GM18519 (cell line): ENCODE data around the gene HBEGF.
"Not testable (repeated sequence)": the region's sequence is repeated elsewhere in the genome, so short reads cannot be mapped to it uniquely, and the experiment has no call there.

Experiments used
- ATAC-seq: cut with Tn5 transposase; IDR thresholded peaks from one replicate; pipeline ENCODE4 v1.9.1; 2021; ENCODE audit warnings: mild to moderate bottlenecking, moderate library complexity; ENCODE audit not compliant: unreplicated experiment, low FRiP score

The HBEGF gene

GRCh38 chr5:140362311-140362710 lies 15.9 kb upstream of the HBEGF start:
- no peak for ATAC-seq

- no peak for ATAC-seq
These were observed 15.5 kb upstream of the HBEGF start for GRCh38 chr5:140361901-140362300.

- no peak for ATAC-seq
These were observed 14.5 kb upstream of the HBEGF start for GRCh38 chr5:140360681-140361479.

- no peak for ATAC-seq
These were observed 13.7 kb upstream of the HBEGF start, which contains the start of gene SLC4A9 for GRCh38 chr5:140360101-140360500. Gene SLC4A9 (plus strand): TSS chr5:140360194. CDS start chr5:140360237, 43 bp downstream.

GRCh38 chr5:140358738-140359310 lies 12.4 kb upstream of the HBEGF start:
- ATAC-seq: no peak

GRCh38 chr5:140357726-140358093 lies 11.3 kb upstream of the HBEGF start:
- peak; percentile 77 for ATAC-seq

GRCh38 chr5:140356853-140357725 lies 10.7 kb upstream of the HBEGF start:
- ATAC-seq: no peak

GRCh38 chr5:140355546-140355945 lies 9.1 kb upstream of the HBEGF start:
- ATAC-seq: no peak

- peak; percentile 84 for ATAC-seq
These were observed 5.4 kb upstream of the HBEGF start for GRCh38 chr5:140351609-140352334.

- ATAC-seq: no peak
These were observed 2.8 kb upstream of the HBEGF start for GRCh38 chr5:140349244-140349643.

GRCh38 chr5:140348104-140348503 lies 1.7 kb upstream of the HBEGF start:
- ATAC-seq: no peak

- no peak for ATAC-seq
These were observed 957 bp upstream of the HBEGF start for GRCh38 chr5:140347360-140347759.

GRCh38 chr5:140345919-140346347 lies 470 bp downstream of the HBEGF start:
- ATAC-seq: peak; percentile 7

- ATAC-seq: no peak
These were observed 1.6 kb downstream of the HBEGF start for GRCh38 chr5:140344683-140345423.

- not testable (repeated sequence) for ATAC-seq
These were observed 2.6 kb downstream of the HBEGF start for GRCh38 chr5:140343849-140344248.

- no peak for ATAC-seq
These were observed 3.5 kb downstream of the HBEGF start for GRCh38 chr5:140342896-140343295.

GRCh38 chr5:140342287-140342686 lies 4.1 kb downstream of the HBEGF start:
- ATAC-seq: no peak

- no peak for ATAC-seq
These were observed 4.8 kb downstream of the HBEGF start for GRCh38 chr5:140341591-140341990.

GRCh38 chr5:140340605-140341121 lies 5.7 kb downstream of the HBEGF start:
- ATAC-seq: no peak

- ATAC-seq: no peak
These were observed 6.8 kb downstream of the HBEGF start for GRCh38 chr5:140339636-140340035.
